Measurements from ENCODE around the gene PDP2.

PDP2 gene

DNA sequence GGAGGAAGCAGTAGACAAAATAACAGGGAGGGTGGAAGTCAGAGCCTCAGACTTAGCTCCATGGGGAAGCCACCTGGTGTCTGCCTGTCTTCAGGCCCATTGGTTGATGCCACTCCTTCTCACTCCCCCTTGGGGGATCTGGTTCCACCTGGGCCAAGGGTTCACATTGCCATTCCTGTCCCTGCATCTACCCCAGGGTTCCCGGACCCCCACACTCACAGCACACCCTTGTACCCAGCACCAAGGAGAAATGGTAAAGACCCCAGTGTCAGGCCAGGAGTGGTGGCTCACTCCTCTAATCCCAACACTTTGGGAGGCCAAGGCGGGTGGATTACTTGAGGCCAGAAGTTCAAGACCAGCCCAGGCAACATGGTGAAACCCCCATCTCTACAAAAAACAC lies 37.1 kb upstream of the PDP2 start:
- FAIRE-seq, result no peak
- no peak for DNase-seq (ENCODE audit: insufficient read length, low spot score)
- no peak for TF ChIP-seq CTCF (IDR thresholded peaks at IDR 0.05; ENCODE audit: insufficient read depth, missing control alignments)

- FAIRE-seq (no peak), DNase-seq (ENCODE audit: insufficient read length, low spot score) (no peak)
- no peak for TF ChIP-seq CTCF (IDR thresholded peaks at IDR 0.05; ENCODE audit: insufficient read depth, missing control alignments)
Measured at GRCh38 chr16:66844009-66844341, 36.3 kb upstream of the PDP2 start.

DNA sequence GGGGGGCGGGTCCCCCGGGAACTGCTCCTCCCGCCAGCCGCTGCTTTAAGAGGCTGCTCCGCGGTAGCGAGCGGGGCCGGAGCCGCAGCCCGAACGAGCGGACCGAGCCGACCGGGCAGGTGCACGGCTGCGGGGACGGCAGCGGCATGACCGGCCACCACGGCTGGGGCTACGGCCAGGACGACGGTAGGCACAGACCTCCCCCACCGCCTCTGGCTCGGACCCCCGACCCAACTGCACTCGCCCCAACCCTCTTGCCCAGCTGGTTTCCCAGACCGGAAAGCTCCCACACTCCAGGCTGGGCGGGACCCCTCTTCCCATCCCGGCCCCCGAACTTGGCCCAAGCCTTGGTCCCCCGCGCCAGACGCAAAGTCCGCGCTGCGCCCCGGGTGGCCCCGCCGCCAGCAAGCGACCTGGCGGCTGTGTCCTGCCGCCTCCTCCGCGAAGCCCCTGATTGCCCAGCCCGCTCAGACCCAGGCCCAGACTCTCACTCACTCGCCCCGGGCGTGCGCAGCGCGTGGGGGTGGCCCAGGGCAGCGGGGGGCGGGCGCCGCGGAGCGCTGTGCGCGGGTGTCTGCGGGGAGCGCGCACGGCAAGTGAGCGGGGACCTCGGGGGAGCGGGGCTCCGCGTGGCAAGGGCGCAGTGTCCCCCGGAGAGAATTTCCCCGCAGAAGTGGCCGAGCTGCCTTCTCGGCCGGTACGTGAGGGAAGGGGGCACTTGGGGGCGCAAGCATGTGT lies 35.8 kb upstream of the PDP2 start, which contains the start of gene CA7:
CA7 (plus strand) TSS at position 73 of the 738 bp plus-strand sequence; CDS start at position 147, 74 bp downstream.
- TF ChIP-seq CTCF (IDR thresholded peaks at IDR 0.05; ENCODE audit: insufficient read depth, missing control alignments), result no peak
- no peak for FAIRE-seq
- no peak for DNase-seq (ENCODE audit: insufficient read length, low spot score)

DNA sequence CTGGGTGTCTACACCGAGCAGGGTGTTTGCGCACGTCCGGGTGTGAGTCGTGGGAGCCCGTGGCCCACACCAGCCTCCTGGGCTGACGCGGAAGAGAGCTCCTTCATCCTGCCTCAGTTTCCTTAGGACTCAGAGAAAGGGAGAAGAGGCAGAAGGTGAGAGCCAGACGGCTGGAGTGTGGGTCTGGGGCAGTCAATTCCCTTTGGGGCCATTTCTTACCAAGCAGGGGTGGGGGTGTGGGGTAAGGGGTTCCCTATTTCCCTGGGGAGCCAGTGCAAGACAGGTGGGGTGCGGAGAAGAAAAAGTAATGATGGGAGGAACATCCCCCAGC lies 35.3 kb upstream of the PDP2 start:
- no peak for TF ChIP-seq CTCF (IDR thresholded peaks at IDR 0.05; ENCODE audit: insufficient read depth, missing control alignments)
- no peak for DNase-seq (ENCODE audit: insufficient read length, low spot score)
- no peak for FAIRE-seq

DNA sequence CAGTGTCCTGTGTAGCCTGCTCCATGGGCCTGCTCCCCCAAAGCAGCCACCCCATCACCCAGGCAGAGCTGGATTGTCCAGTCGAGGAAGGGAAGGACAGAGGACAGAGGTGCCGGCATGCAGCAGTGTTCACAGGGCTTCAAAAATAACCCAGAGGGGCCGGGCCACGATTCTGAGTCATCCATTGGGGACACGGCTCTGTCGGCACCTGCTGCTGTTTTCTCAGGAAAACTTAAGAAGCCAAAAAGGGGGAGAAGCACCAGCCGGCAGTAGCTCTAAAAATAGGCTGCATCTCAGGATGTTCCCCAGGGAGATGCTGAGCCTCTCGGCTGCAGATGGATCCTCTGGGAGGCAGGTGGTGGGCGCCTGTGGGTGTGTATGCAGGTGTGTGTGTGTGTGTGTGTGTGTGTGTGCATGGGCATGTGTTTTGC lies 34.5 kb upstream of the PDP2 start:
- no peak for FAIRE-seq
- TF ChIP-seq CTCF (IDR thresholded peaks at IDR 0.05; ENCODE audit: insufficient read depth, missing control alignments), result no peak
- DNase-seq (ENCODE audit: insufficient read length, low spot score), result no peak

GRCh38 chr16:66846266-66846665 lies 34.0 kb upstream of the PDP2 start:
- no peak for FAIRE-seq
- no peak for TF ChIP-seq CTCF (IDR thresholded peaks at IDR 0.05; ENCODE audit: insufficient read depth, missing control alignments)
- DNase-seq (ENCODE audit: insufficient read length, low spot score), result no peak

- FAIRE-seq (no peak), DNase-seq (ENCODE audit: insufficient read length, low spot score) (no peak)
- no peak for TF ChIP-seq CTCF (IDR thresholded peaks at IDR 0.05; ENCODE audit: insufficient read depth, missing control alignments)
Measured at GRCh38 chr16:66846831-66847230, 33.5 kb upstream of the PDP2 start.
